OCI-LY7 (cell line): ENCODE data around the gene IFNA1. TPM values are rescaled to one million over a fixed set of nuclear protein-coding genes. Genes with fewer than 3 reads are reported as not detected.

Source experiments
- BruUV-seq: library from RNA; stranded (reverse); fragments of 400-500 nt; replicated peaks from 2 replicates; lab custom pipeline; 2021; lab: Mats Ljungman, UMichigan
- CTCF ChIA-PET: fragments of 300-600 bp; sonication (Branson Sonifier 250); formaldehyde crosslinking; loops from one replicate; lab custom pipeline; 2022; ENCODE audit warnings: antibody characterized with exemption; ENCODE audit not compliant: unreplicated experiment; lab: Charles Lee
- POLR2A ChIA-PET: fragments of 300-600 bp; sonication (Branson Sonifier 250); formaldehyde crosslinking; loops from one replicate; lab custom pipeline; 2022; ENCODE audit warnings: antibody characterized with exemption; lab: Charles Lee
- DNase-seq: peaks from one replicate; pipeline ENCODE4 v3.0.0-alpha.2; 2015; ENCODE audit warnings: low spot score
- H2AFZ ChIP-seq: fragments of 200-600 bp; sonication (generic), shearing (Covaris generic); 2 replicates; pipeline ENCODE4 v1.6.1; 2014; ENCODE audit warnings: mild to moderate bottlenecking, antibody characterized with exemption, low read length, moderate library complexity
- H3K27ac ChIP-seq: fragments of 200-600 bp; sonication (generic); 2 replicates; pipeline ENCODE4 v1.5.1; 2014; ENCODE audit warnings: mixed run types, low read depth, mild to moderate bottlenecking, moderate library complexity, low read length, inconsistent platforms; ENCODE audit not compliant: poor library complexity, severe bottlenecking
- H3K36me3 ChIP-seq: fragments of 200-600 bp; sonication (generic); 2 replicates; pipeline ENCODE4 v1.6.1; 2014; ENCODE audit warnings: mild to moderate bottlenecking, antibody characterized with exemption, low read length, moderate library complexity, mixed read lengths; ENCODE audit not compliant: insufficient read depth
- H3K4me1 ChIP-seq: fragments of 200-600 bp; sonication (generic); 2 replicates; pipeline ENCODE4 v1.5.1; 2014; ENCODE audit warnings: mild to moderate bottlenecking, low read length; ENCODE audit not compliant: insufficient read depth, poor library complexity, severe bottlenecking
- H3K4me2 ChIP-seq: fragments of 200-600 bp; sonication (generic); 2 replicates; pipeline ENCODE4 v1.6.1; 2014; ENCODE audit warnings: mild to moderate bottlenecking, low read length
- H3K4me3 ChIP-seq: fragments of 200-600 bp; sonication (generic); 2 replicates; pipeline ENCODE4 v1.5.1; 2014; ENCODE audit warnings: mild to moderate bottlenecking, low read depth, low read length; ENCODE audit not compliant: poor library complexity, severe bottlenecking
- H3K79me2 ChIP-seq: fragments of 200-600 bp; sonication (generic); 2 replicates; pipeline ENCODE4 v1.6.1; 2016; ENCODE audit warnings: low read depth, mild to moderate bottlenecking, low read length, moderate library complexity, mixed read lengths; ENCODE audit not compliant: insufficient read depth
- H3K9me2 ChIP-seq: fragments of 200-600 bp; sonication (generic); 2 replicates; pipeline ENCODE4 v1.6.1; 2016; ENCODE audit warnings: mild to moderate bottlenecking, low read length, mixed read lengths; ENCODE audit not compliant: insufficient read depth
- H3K9me3 ChIP-seq: fragments of 200-600 bp; sonication (generic); 2 replicates; pipeline ENCODE4 v1.6.1; 2014; ENCODE audit warnings: mild to moderate bottlenecking, mixed run types, low read length, mixed read lengths
- H4K20me1 ChIP-seq: fragments of 200-600 bp; sonication (generic); 2 replicates; pipeline ENCODE4 v1.6.1; 2014; ENCODE audit warnings: mild to moderate bottlenecking, antibody characterized with exemption, low read length, moderate library complexity, mixed read lengths; ENCODE audit not compliant: insufficient read depth
- CTCF ChIP-seq: fragments of 200-600 bp; sonication (generic); conservative IDR thresholded peaks from 2 replicates; pipeline ENCODE4 v1.5.1; 2014; ENCODE audit warnings: mild to moderate bottlenecking, antibody characterized with exemption, low read length, moderate library complexity, mixed read lengths
- EZH2phosphoT487 ChIP-seq: fragments of 200-600 bp; sonication (generic); IDR thresholded peaks from 2 replicates; pipeline ENCODE4 v1.6.1; 2018; ENCODE audit warnings: low read depth, borderline replicate concordance, mild to moderate bottlenecking, mixed run types, antibody characterized with exemption, low read length, moderate library complexity, mixed read lengths
- intact Hi-C: fragments of 100-400 bp; cut with micrococcal nuclease; formaldehyde crosslinking; loops from one replicate; pipeline ENCODE4 v1.10.0; 2022; ENCODE audit not compliant: unreplicated experiment
- total RNA-seq, 2 experiments: library from RNA; depleted of rRNA in 1 of 2; stranded (reverse); fragments of >200 nt in 1 of 2; shearing (Covaris generic) in 1 of 2; gene quantifications; 2 replicates each; pipeline ENCODE4 v1.2.3, GENCODE V29; 2014 to 2022

Gene IFNA1
- total RNA-seq, 2 experiments from 2014 or later, result not detected

- H3K79me2 ChIP-seq, result no peaks in the 10 kb centered on the region
- no TSS peak for BruUV-seq
- H3K4me3 ChIP-seq, result no peak overlapping the region
- H3K36me3 ChIP-seq, result no peaks in the 10 kb centered on the region
- ChIA-PET POLR2A (no interaction called here), CTCF (no interaction called here)
- DNase-seq, result no peak
- H3K9me2 ChIP-seq, result no peaks in the 10 kb centered on the region
- no peak overlapping the region for H3K4me2 ChIP-seq
- no peaks in the 10 kb centered on the region for H3K4me1 ChIP-seq
- TF ChIP-seq CTCF, result no peak
- no peak for TF ChIP-seq EZH2phosphoT487
- intact Hi-C loops, result no loop called here
- H4K20me1 ChIP-seq, result no peaks in the 10 kb centered on the region
- no peaks in the 10 kb centered on the region for H3K9me3 ChIP-seq
- no peak overlapping the region for H2AFZ ChIP-seq
- no peak overlapping the region for H3K27ac ChIP-seq
Measured at GRCh38 chr9:21477466-21477865, 37.2 kb downstream of the IFNA1 start.

GRCh38 chr9:21479152-21479702 is 39.0 kb downstream of the IFNA1 start:
- CTCF ChIA-PET, result no interaction called here
- H3K9me3 ChIP-seq, result no peaks in the 10 kb centered on the region

More at GRCh38 chr9:21479152-21479702, 39.0 kb downstream of the IFNA1 start:
- no peaks in the 10 kb centered on the region for H3K79me2 ChIP-seq
- H3K27ac ChIP-seq, result no peak overlapping the region
- no peaks in the 10 kb centered on the region for H3K36me3 ChIP-seq
- H2AFZ ChIP-seq, result no peak overlapping the region
- BruUV-seq, result no TSS peak
- H3K4me1 ChIP-seq, result no peaks in the 10 kb centered on the region
- TF ChIP-seq CTCF (no peak), EZH2phosphoT487 (no peak)
- no peak for DNase-seq
- H3K4me2 ChIP-seq, result no peak overlapping the region
- no peaks in the 10 kb centered on the region for H3K9me2 ChIP-seq
- H4K20me1 ChIP-seq, result no peaks in the 10 kb centered on the region
- H3K4me3 ChIP-seq, result no peak overlapping the region
- POLR2A ChIA-PET, result no interaction called here
- intact Hi-C loops, result no loop called here
